Heart left ventricle (tissue), 16 donors: ENCODE measurements around the gene SMARCB1. TPM values are rescaled to one million over a fixed set of nuclear protein-coding genes. Genes with fewer than 3 reads are reported as not detected.
A peak's percentile ranks its signal among the peaks of the same experiment; 100 is the strongest.

Source experiments
- ATAC-seq, 4 donors: fragments of 200-7000 bp; cut with Tn5 transposase; one replicate each; pipeline ENCODE4 v1.9.1; 2020 to 2022; ENCODE audit warnings: moderate library complexity in 4 of 4, mild to moderate bottlenecking in 3 of 4, moderate number of reproducible peaks in 1 of 4
- DNase-seq, 5 donors: peaks; one replicate each; pipeline ENCODE4 v3.0.0-alpha.2; 2020
- H3K27ac ChIP-seq, 12 donors: fragments of 200-600 bp; sonication (generic) in 4 of 12; one replicate each; pipeline versions ENCODE4 v1.5.0 to v1.8.0; 2016 to 2022; ENCODE audit warnings: mild to moderate bottlenecking in 2 of 12
- H3K27me3 ChIP-seq, 9 donors: fragments of 200-600 bp; sonication (generic) in 2 of 9; one replicate each; pipeline versions ENCODE4 v1.5.1 to v1.8.0; 2016 to 2022; ENCODE audit warnings: mild to moderate bottlenecking in 3 of 9
- H3K36me3 ChIP-seq, 9 donors: fragments of 200-600 bp; sonication (generic) in 2 of 9; one replicate each; pipeline versions ENCODE4 v1.5.0 to v1.8.0; 2018 to 2022; ENCODE audit warnings: mild to moderate bottlenecking in 2 of 9
- H3K4me1 ChIP-seq, 12 donors: fragments of 200-600 bp; sonication (generic) in 4 of 12; one replicate each; pipeline versions ENCODE4 v1.5.0 to v1.8.0; 2016 to 2022; ENCODE audit warnings: mild to moderate bottlenecking in 3 of 12
- H3K4me3 ChIP-seq, 12 donors: fragments of 200-600 bp; sonication (generic) in 4 of 12; one replicate each; pipeline versions ENCODE4 v1.5.0 to v1.8.0; 2017 to 2022; ENCODE audit warnings: mild to moderate bottlenecking in 9 of 12, moderate library complexity in 4 of 12
- H3K9me3 ChIP-seq, 12 donors: fragments of 200-600 bp; sonication (generic) in 4 of 12; one replicate each; pipeline versions ENCODE4 v1.5.0 to v1.8.0; 2016 to 2022; ENCODE audit warnings: mild to moderate bottlenecking in 1 of 12
- POLR2A ChIP-seq, 2 donors: fragments of 450-650 bp; IDR thresholded peaks; one replicate each; pipeline ENCODE4 v1.6.1; 2017; ENCODE audit warnings: antibody characterized with exemption in 2 of 2, mild to moderate bottlenecking in 2 of 2, moderate library complexity in 2 of 2
- WGBS, 4 donors: extraction: QIAGEN DNeasy Blood & Tissue Kit in 2 of 4; methylation state at CpG; one replicate each; pipeline versions ENCODE4 v1.1.5 to v1.1.7; 2013 to 2018; 5-methylcytosine and 5-hydroxymethylcytosine counted together
- intact Hi-C, 10 donors: fragments of 100-400 bp; cut with DNase I; formaldehyde crosslinking; loops; one replicate each; pipeline versions ENCODE4 v1.11.1 to v1.14.2; 2022
- polyA plus RNA-seq, 2 donors: library from polyadenylated mRNA; stranded (reverse); fragments of 200-250 nt; gene quantifications; one replicate each; pipeline ENCODE4 v1.2.3, GENCODE V29; 2013
- total RNA-seq, 9 donors: library from RNA; depleted of rRNA in 2 of 9; stranded (reverse); fragments of >200 nt in 2 of 9; fragmentation: NEBNext Ultra II Directional in 3 of 9; extraction: Animal tissue kit (Norgen Biotek cat#: 25700) in 3 of 9; gene quantifications; one replicate each; pipeline versions ENCODE4 v1.1.0 to v1.2.4, GENCODE V29; 2016 to 2023
- TF ChIP-seq, protein P1 (sequence below), 12 donors: fragments of 200-600 bp; sonication (generic) in 4 of 12; IDR thresholded peaks; one replicate each; pipeline versions ENCODE4 v1.5.0 to v1.8.0; 2018 to 2022; ENCODE audit warnings: antibody characterized with exemption in 12 of 12, mild to moderate bottlenecking in 5 of 12
- donor health status: ischemic (EF 13 %, LVEDD 7.1; RV severe dilation, severe dysfunction).
- donor health status: healthy with polysubstance abuse.
- donor health status: DM: no; HTN: yes; CAD: no.
- donor health status: DM: no; HTN: no; CAD: no.
- donor health status: ischemic (EF 25% LVEDD 6.9; RV normal size, moderate dysfunction).
- donor health status: ischemic (EF 25% LVEDD 5.7; RV mildly dilated, moderate dysfunction).
- donor health status: healthy.
- donor health status: DM: yes; HTN: yes; CAD: no.
- donor health status: ischemic (EF 35%, LVEDD 5.7; RV mildly dilated, moderate dysfunction).
- donor health status: nonischemic (EF 11% LVEDD 7.7; RV severe dilation, severe dysfunction).
- donor health status: DM: yes; HTN: yes; CAD: no.
- donor health status: PGD.
- donor health status: ischemic (EF 29% LVEDD 5.4; RV normal size, mild dysfunction).
- donor health status: nonischemic (EF 23%, LVEDD 6.1; RV moderate dilation, normal function).

SMARCB1 gene
- total and polyA plus RNA-seq, 11 donors: 30.2 to 75.3 (median 45.6) TPM

DNA sequence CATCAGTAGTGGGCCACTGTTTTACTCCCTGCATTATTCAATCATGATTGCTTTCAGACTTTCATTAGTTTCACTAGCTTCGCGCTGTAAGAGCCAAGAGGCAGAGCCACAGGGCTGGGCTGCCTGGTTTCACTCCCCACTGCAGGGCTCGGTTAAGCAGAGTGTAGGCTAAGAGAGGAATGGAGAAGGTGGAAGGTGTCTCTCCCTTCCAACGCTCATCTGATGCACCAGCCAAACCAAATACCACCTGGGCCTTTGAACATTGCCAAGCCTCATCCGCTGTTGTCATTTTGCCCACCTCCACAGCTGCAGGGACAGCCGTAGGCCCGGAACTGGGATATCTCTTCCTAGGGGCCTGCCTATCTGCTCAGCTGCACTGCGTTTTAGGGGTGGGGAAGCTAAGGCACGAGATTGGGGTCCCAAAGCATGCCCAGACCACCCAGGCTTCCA lies 480 bp upstream of the SMARCB1 start:
- WGBS, 4 donors: 32 to 49% (median 44%) methylated on average over 9 of the region's 9 CpGs
- H3K27me3 ChIP-seq: no peaks in the 10 kb centered on the region
- peaks cover 8 to 52% (median 41%) of the 10 kb centered on the region in 12 donors for H3K4me1 ChIP-seq
- intact Hi-C loops: loop anchor here in 5 of 10 donors (2.0 to 5.0 kb wide), 4 partner anchors 13 to 61 kb away; partner anchors contain the start of genes DERL3 (in 1 of the 5) and MMP11 (in 1 of the 5)
- no peak for DNase-seq
- H3K9me3 ChIP-seq: no peaks in the 10 kb centered on the region
- H3K36me3 ChIP-seq: peaks cover 0 to 9% (median 0%) of the 10 kb centered on the region in 9 donors
- ATAC-seq: peak; percentile 7 to 39 (median 24)
- peak overlapping the region in 11 of 12 donors; percentile 9 to 100 (median 92) for H3K4me3 ChIP-seq
- no peak for TF ChIP-seq POLR2A (IDR thresholded peaks at IDR 0.05)
- TF ChIP-seq, protein P1, sequence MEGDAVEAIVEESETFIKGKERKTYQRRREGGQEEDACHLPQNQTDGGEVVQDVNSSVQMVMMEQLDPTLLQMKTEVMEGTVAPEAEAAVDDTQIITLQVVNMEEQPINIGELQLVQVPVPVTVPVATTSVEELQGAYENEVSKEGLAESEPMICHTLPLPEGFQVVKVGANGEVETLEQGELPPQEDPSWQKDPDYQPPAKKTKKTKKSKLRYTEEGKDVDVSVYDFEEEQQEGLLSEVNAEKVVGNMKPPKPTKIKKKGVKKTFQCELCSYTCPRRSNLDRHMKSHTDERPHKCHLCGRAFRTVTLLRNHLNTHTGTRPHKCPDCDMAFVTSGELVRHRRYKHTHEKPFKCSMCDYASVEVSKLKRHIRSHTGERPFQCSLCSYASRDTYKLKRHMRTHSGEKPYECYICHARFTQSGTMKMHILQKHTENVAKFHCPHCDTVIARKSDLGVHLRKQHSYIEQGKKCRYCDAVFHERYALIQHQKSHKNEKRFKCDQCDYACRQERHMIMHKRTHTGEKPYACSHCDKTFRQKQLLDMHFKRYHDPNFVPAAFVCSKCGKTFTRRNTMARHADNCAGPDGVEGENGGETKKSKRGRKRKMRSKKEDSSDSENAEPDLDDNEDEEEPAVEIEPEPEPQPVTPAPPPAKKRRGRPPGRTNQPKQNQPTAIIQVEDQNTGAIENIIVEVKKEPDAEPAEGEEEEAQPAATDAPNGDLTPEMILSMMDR (IDR thresholded peaks at IDR 0.05): no peak
- peak overlapping the region; percentile 91 to 100 (median 100) for H3K27ac ChIP-seq

DNA sequence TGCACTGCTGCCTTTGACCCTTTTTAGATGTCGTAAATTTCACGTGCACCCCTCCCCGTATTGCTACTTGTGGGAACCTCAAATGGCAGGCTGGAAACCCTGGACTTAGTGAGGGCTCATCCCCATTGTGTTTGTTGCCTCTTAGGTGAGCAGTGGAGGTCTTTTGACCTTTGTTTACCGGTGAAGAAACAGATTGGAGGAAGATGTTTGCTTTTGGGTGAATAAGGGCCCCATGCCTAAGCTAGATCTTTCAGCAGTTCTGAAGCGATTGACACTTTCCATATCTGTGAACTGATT lies 782 bp downstream of the SMARCB1 start:
- DNase-seq (no peak), ATAC-seq (no peak)
- Histone ChIP-seq H3K27ac (peak overlapping the region; percentile 91 to 100 (median 100)), H3K4me3 (peak overlapping the region; percentile 63 to 100 (median 96)), H3K4me1 (peaks cover 8 to 59% (median 47%) of the 10 kb centered on the region in 12 donors), H3K36me3 (peaks cover 0 to 18% (median 9%) of the 10 kb centered on the region in 9 donors), H3K9me3 (no peaks in the 10 kb centered on the region), H3K27me3 (no peaks in the 10 kb centered on the region)
- 0 to 4% (median 2%) methylated on average over 5 of the region's 5 CpGs for WGBS, 4 donors
- intact Hi-C loops: loop anchor here in 5 of 10 donors (1.0 to 5.0 kb wide), 5 partner anchors 15 to 60 kb away; partner anchors contain the start of genes DERL3 (in 1 of the 5) and MMP11 (in 1 of the 5)
- no peak for TF ChIP-seq POLR2A (IDR thresholded peaks at IDR 0.05)
- TF ChIP-seq, protein P1 (IDR thresholded peaks at IDR 0.05): no peak

DNA sequence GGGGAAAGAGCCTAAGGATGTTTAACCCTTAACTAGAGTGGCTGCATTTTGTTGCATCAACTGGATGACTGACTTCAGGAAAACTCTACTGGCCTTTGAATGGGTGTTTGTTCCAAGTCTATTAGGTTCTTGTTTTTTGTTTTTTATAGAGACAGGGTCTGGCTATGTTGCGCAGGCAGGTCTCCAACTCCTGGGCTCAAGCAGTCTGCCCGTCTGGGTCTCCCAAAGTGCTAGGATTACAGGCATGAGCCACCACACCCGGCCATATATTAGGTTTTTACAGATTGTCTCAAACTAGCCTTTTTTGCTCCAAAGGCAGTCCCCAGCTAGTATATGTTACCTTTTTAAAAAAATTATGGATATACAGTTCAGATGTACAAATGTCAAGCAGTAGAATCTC lies 1.1 kb downstream of the SMARCB1 start:
- Histone ChIP-seq H3K27me3 (no peaks in the 10 kb centered on the region), H3K36me3 (peaks cover 0 to 22% (median 12%) of the 10 kb centered on the region in 9 donors), H3K4me1 (peaks cover 8 to 59% (median 47%) of the 10 kb centered on the region in 12 donors), H3K4me3 (peak overlapping the region; percentile 63 to 100 (median 96)), H3K9me3 (no peaks in the 10 kb centered on the region), H3K27ac (peak overlapping the region in 8 of 12 donors; percentile 99 to 100 (median 100))
- DNase-seq: peak in 1 of 5 donors; percentile 7
- intact Hi-C loops: loop anchor here in 5 of 10 donors (1.0 to 5.0 kb wide), 6 partner anchors 15 to 59 kb away; partner anchors contain the start of genes DERL3 (in 1 of the 5) and MMP11 (in 1 of the 5)
- ATAC-seq: no peak
- TF ChIP-seq, protein P1 (IDR thresholded peaks at IDR 0.05): no peak
- no peak for TF ChIP-seq POLR2A (IDR thresholded peaks at IDR 0.05)
- WGBS, 4 donors: 53 to 61% (median 58%) methylated on average over 3 of the region's 3 CpGs

DNA sequence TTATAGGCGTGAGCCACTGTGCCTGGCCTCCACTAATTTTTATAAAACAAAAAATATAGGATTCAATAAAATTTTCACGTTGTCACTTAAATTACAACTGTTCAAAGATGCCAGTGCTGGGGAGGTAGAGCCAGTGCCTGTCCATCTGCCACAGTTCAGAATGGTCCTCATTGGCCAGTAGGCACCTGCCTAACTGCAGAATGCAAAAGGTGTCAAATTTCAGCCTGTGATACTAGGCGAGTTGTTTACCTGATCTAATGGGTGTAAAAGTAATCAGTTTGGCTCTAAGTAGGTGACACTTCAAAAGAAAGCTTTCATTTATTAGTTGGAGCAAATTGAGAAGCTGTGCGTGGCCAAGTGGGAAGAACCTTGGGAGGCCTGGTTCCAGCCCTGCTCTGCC lies 2.4 kb downstream of the SMARCB1 start:
- DNase-seq: peak in 1 of 5 donors; percentile 10
- Histone ChIP-seq H3K9me3 (no peaks in the 10 kb centered on the region), H3K36me3 (peaks cover 0 to 34% (median 25%) of the 10 kb centered on the region in 9 donors), H3K27ac (peak overlapping the region in 4 of 12 donors; percentile 33 to 53 (median 44)), H3K4me3 (no peak overlapping the region), H3K4me1 (peaks cover 8 to 59% (median 47%) of the 10 kb centered on the region in 12 donors), H3K27me3 (no peaks in the 10 kb centered on the region)
- WGBS, 4 donors: 71 to 77% (median 76%) methylated on average over 4 of the region's 4 CpGs
- intact Hi-C loops: loop anchor here in 4 of 10 donors (2.0 to 5.0 kb wide), 4 partner anchors 18 to 58 kb away; partner anchors contain the start of gene DERL3 (in 1 of the 4)
- no peak for ATAC-seq
- TF ChIP-seq, protein P1 (IDR thresholded peaks at IDR 0.05): no peak
- no peak for TF ChIP-seq POLR2A (IDR thresholded peaks at IDR 0.05)
